Measurements from ENCODE around the gene OXLD1. TPM values are rescaled to one million over a fixed set of nuclear protein-coding genes. Genes with fewer than 3 reads are reported as not detected.

Gene OXLD1
- total RNA-seq, 1 donor from 2014 or later: 22.4 TPM

Other genes starting within 250 kb of the OXLD1 start
- gene ACTG1, start 153.8 kb downstream of the OXLD1 start, total RNA-seq: 4,027 TPM
- gene FSCN2, start 138.2 kb downstream of the OXLD1 start, total RNA-seq: 0.76 TPM
- gene FAAP100, start 114.3 kb downstream of the OXLD1 start, total RNA-seq: 16.3 TPM
- 92.8 TPM for gene NPLOC4, start 29.5 kb downstream of the OXLD1 start, total RNA-seq
- gene TSPAN10, start 29.4 kb downstream of the OXLD1 start, total RNA-seq: 2.2 TPM
- not detected for gene PDE6G, start 10.1 kb downstream of the OXLD1 start, total RNA-seq
- gene CCDC137, start 132 bp upstream of the OXLD1 start, total RNA-seq: 21.4 TPM
- gene ARL16, start 17.2 kb upstream of the OXLD1 start, total RNA-seq: 24.3 TPM
- 62.5 TPM for gene HGS, start 17.4 kb upstream of the OXLD1 start, total RNA-seq
- gene MRPL12, start 36.8 kb upstream of the OXLD1 start, total RNA-seq: 89.5 TPM
- gene SLC25A10, start 45.7 kb upstream of the OXLD1 start, total RNA-seq: 37.2 TPM
- gene GCGR, start 137.5 kb upstream of the OXLD1 start, total RNA-seq: 0.08 TPM
- gene MCRIP1, start 166.7 kb upstream of the OXLD1 start, total RNA-seq: 18.7 TPM
- 0.24 TPM for gene PPP1R27, start 168.4 kb upstream of the OXLD1 start, total RNA-seq
- gene P4HB, start 193.9 kb upstream of the OXLD1 start, total RNA-seq: 812 TPM
- 300 TPM for gene ARHGDIA, start 204.7 kb upstream of the OXLD1 start, total RNA-seq
- gene ALYREF, start 225.0 kb upstream of the OXLD1 start, total RNA-seq: 68.9 TPM
- gene ANAPC11, start 225.1 kb upstream of the OXLD1 start, total RNA-seq: 113 TPM
- gene NPB, start 235.6 kb upstream of the OXLD1 start, total RNA-seq: 0.24 TPM
- gene PCYT2, start 244.8 kb upstream of the OXLD1 start, total RNA-seq: 36.7 TPM